Smooth muscle cell (in vitro differentiated cells): ENCODE measurements around the gene TMEM72. TPM values are rescaled to one million over a fixed set of nuclear protein-coding genes. Genes with fewer than 3 reads are reported as not detected.

Source experiments
- DNase-seq: peaks from one replicate; lab custom pipeline; 2025; ENCODE audit not compliant: unreplicated experiment; lab: John Stamatoyannopoulos, UW
- H2AFZ ChIP-seq: fragments of 200-600 bp; sonication (generic); 2 replicates; pipeline ENCODE4 v1.6.0; 2016; ENCODE audit warnings: antibody characterized with exemption, low read depth, mild to moderate bottlenecking
- H3F3A ChIP-seq: fragments of 200-600 bp; sonication (generic); 2 replicates; pipeline ENCODE4 v1.6.0; 2017; ENCODE audit warnings: antibody characterized with exemption, low read depth
- H3K27ac ChIP-seq: fragments of 200-600 bp; sonication (generic); 2 replicates; pipeline ENCODE4 v1.5.1; 2016; ENCODE audit warnings: low read depth, mild to moderate bottlenecking
- H3K27me3 ChIP-seq: fragments of 200-600 bp; sonication (generic); 2 replicates; pipeline ENCODE4 v1.6.1; 2016; ENCODE audit warnings: low read depth, mild to moderate bottlenecking
- H3K36me3 ChIP-seq: fragments of 200-600 bp; sonication (generic); 2 replicates; pipeline ENCODE4 v1.5.1; 2016; ENCODE audit warnings: low read depth
- H3K4me1 ChIP-seq: fragments of 200-600 bp; sonication (generic); 2 replicates; pipeline ENCODE4 v1.5.1; 2016; ENCODE audit warnings: low read depth
- H3K4me2 ChIP-seq: fragments of 200-600 bp; sonication (generic); 2 replicates; pipeline ENCODE4 v1.6.0; 2016; ENCODE audit warnings: mild to moderate bottlenecking
- H3K4me3 ChIP-seq: fragments of 200-600 bp; sonication (generic); 2 replicates; pipeline ENCODE4 v1.5.1; 2016; ENCODE audit warnings: mild to moderate bottlenecking
- H3K79me2 ChIP-seq: fragments of 200-600 bp; sonication (generic); 2 replicates; pipeline ENCODE4 v1.6.0; 2016; ENCODE audit warnings: low read depth, mild to moderate bottlenecking
- H3K9ac ChIP-seq: fragments of 200-600 bp; sonication (generic); 2 replicates; pipeline ENCODE4 v1.6.0; 2016; ENCODE audit warnings: low read depth
- H3K9me3 ChIP-seq: fragments of 200-600 bp; sonication (generic); replicated peaks from 2 replicates; pipeline ENCODE4 v1.5.1; 2016; ENCODE audit warnings: low read depth
- H4K20me1 ChIP-seq: fragments of 200-600 bp; sonication (generic); 2 replicates; pipeline ENCODE4 v1.6.0; 2016; ENCODE audit warnings: low read depth
- CTCF ChIP-seq: fragments of 200-600 bp; sonication (generic); IDR thresholded peaks from 2 replicates; pipeline ENCODE4 v1.5.1; 2017; ENCODE audit warnings: borderline replicate concordance, mild to moderate bottlenecking, antibody characterized with exemption; ENCODE audit not compliant: insufficient read depth, poor library complexity, severe bottlenecking
- WGBS: methylation state at CpG from one replicate; pipeline ENCODE4 v1.1.7; 2016; ENCODE audit warnings: low lambda C conversion rate; 5-methylcytosine and 5-hydroxymethylcytosine counted together
- polyA plus RNA-seq: library from polyadenylated mRNA; unstranded; fragments of >200 nt; fragmentation: Nextera tagmentation; extraction: Ambion mirVana; gene quantifications from 2 replicates; pipeline ENCODE4 v1.2.1, GENCODE V29; 2016
- total RNA-seq: library from RNA; depleted of rRNA; stranded (reverse); fragments of >200 nt; gene quantifications from 2 replicates; pipeline ENCODE4 v1.2.3, GENCODE V29; 2014

Gene TMEM72
- total and polyA plus RNA-seq, 2 experiments from 2014 or later: not detected

DNA sequence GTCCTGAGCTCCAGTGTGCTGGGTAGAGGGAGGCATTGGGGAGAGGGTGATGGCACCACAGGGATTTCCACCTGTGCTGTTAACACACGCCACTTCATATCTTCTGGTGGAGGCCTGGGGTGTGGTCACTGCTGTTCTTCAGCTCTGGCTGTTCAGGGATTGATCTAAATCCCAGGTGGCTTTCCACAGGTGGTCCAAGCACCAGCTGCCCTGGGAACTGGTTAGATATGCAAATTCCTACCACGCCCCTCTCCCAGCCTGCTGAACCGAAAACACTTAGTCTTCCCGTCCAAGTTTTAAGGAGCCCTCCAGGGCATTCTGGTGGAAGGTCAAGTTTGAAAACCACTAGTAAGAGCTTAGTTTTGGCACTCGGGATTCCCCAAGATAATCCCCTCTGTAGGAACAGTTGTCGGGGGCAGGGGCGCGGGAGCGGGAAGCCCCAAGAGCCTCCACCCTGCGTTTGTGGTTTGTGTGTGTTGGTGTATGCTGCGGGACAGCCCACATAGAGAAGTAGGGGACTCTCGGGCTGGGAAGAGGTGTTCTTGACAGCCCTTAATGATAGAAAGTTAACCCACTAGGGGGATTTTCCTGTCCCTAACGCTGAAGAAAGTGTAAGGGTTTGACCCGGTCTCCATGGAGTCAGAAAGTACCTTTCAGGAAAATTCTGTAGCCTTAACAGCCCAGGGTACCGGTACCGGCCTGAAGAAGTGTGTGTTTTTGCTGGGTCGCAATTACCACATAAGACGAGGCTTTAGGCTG lies 62.4 kb downstream of the TMEM72 start:
- 65% methylated on average over 18 of the region's 18 CpGs for WGBS
- Histone ChIP-seq H3K27ac (no peak overlapping the region), H3F3A (peaks cover 6% of the 10 kb centered on the region), H3K4me1 (peaks cover 10% of the 10 kb centered on the region), H3K9me3 (no peaks in the 10 kb centered on the region), H3K9ac (no peak overlapping the region), H4K20me1 (no peaks in the 10 kb centered on the region), H3K79me2 (no peaks in the 10 kb centered on the region), H3K4me3 (no peak overlapping the region), H3K36me3 (no peaks in the 10 kb centered on the region), H2AFZ (no peak overlapping the region), H3K27me3 (no peaks in the 10 kb centered on the region), H3K4me2 (peak overlapping the region; percentile 90)
- no peak for TF ChIP-seq CTCF
- no peak for DNase-seq

DNA sequence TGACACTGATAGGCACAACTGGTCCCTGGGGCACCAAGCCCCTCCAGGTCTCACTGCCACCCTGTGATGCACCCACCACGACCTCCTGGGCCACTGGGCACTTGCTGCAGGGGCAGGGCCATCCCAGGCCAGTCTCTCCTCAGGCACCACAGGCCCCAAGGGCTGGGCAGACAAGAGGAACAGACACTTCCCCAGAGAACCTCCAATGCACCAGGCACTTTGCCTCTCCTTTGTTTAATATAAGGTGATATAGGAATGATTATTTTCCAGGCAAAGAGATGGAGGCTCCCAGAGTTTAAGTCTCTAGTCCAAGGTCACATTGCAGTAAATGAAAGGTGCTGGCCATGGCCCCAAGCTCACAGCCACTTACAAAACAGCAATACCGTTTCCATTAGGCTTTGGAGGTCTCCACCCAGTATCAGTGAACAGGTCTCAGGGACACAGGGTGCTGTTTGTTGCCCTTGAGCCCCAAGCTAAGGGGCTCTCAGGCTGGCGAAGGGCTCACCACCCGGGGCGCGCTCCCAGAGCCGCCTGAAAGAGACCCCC lies 63.0 kb downstream of the TMEM72 start:
- H3K27ac ChIP-seq: peak overlapping the region; percentile 56
- H3K27me3 ChIP-seq: no peaks in the 10 kb centered on the region
- no peak for TF ChIP-seq CTCF
- no peaks in the 10 kb centered on the region for H3K79me2 ChIP-seq
- H3K9me3 ChIP-seq: no peaks in the 10 kb centered on the region
- peak overlapping the region; percentile 90 for H3K4me2 ChIP-seq
- peak overlapping the region; percentile 73 for H3K9ac ChIP-seq
- H2AFZ ChIP-seq: peak overlapping the region; percentile 93
- peak overlapping the region; percentile 50 for H3K4me3 ChIP-seq
- no peaks in the 10 kb centered on the region for H3K36me3 ChIP-seq
- WGBS: 53% methylated on average over 7 of the region's 7 CpGs
- peaks cover 14% of the 10 kb centered on the region for H3K4me1 ChIP-seq
- peaks cover 6% of the 10 kb centered on the region for H3F3A ChIP-seq
- no peak for DNase-seq
- H4K20me1 ChIP-seq: no peaks in the 10 kb centered on the region

GRCh38 chr10:44974628-44975430 lies 63.7 kb downstream of the TMEM72 start:
- H3K36me3 ChIP-seq: no peaks in the 10 kb centered on the region
- peaks cover 6% of the 10 kb centered on the region for H3F3A ChIP-seq
- H3K4me1 ChIP-seq: peaks cover 18% of the 10 kb centered on the region
- WGBS: 7% methylated on average over 43 of the region's 46 CpGs
- peak overlapping the region; percentile 56 for H3K27ac ChIP-seq
- H3K9me3 ChIP-seq: no peaks in the 10 kb centered on the region
- H4K20me1 ChIP-seq: no peaks in the 10 kb centered on the region
- TF ChIP-seq CTCF: peak; percentile 99
- DNase-seq: peak; percentile 40
- H3K27me3 ChIP-seq: no peaks in the 10 kb centered on the region
- H2AFZ ChIP-seq: peak overlapping the region; percentile 93
- H3K4me2 ChIP-seq: peak overlapping the region; percentile 90
- H3K4me3 ChIP-seq: peak overlapping the region; percentile 50
- no peaks in the 10 kb centered on the region for H3K79me2 ChIP-seq
- H3K9ac ChIP-seq: peak overlapping the region; percentile 73
